Measurements from ENCODE around the gene EXOSC3. TPM values are rescaled to one million over a fixed set of nuclear protein-coding genes. Genes with fewer than 3 reads are reported as not detected.
"Not testable (repeated sequence)": the region's sequence is repeated elsewhere in the genome, so short reads cannot be mapped to it uniquely, and the experiment has no call there.

The EXOSC3 gene
- total RNA-seq, 1 donor from 2014 or later = 25.8 TPM

DNA sequence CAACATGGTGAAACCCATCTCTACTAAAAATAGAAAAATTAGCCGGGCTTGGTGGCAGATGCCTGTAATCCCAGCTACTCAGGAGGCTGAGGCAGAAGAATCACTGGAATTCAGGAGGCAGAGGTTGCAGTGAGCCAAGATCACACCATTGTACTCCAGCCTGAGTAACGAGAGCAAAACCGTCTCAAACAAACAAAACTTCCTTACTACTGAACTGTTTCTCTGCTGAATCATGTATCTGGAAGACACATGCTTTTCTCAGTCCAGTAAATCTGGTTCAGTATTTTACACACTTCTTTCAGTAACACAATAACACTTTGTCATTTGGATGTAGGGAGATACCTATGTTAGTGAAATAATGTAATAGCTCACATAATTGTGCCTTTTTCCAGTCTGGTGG, 23.4 kb downstream of the EXOSC3 start:
- no peaks in the 10 kb centered on the region for H3K27me3 ChIP-seq (ENCODE audit: control insufficient read depth, insufficient read depth, low read length)
- H3K4me3 ChIP-seq (ENCODE audit: low read depth, low read length) = no peak overlapping the region
- TF ChIP-seq, protein P1, sequence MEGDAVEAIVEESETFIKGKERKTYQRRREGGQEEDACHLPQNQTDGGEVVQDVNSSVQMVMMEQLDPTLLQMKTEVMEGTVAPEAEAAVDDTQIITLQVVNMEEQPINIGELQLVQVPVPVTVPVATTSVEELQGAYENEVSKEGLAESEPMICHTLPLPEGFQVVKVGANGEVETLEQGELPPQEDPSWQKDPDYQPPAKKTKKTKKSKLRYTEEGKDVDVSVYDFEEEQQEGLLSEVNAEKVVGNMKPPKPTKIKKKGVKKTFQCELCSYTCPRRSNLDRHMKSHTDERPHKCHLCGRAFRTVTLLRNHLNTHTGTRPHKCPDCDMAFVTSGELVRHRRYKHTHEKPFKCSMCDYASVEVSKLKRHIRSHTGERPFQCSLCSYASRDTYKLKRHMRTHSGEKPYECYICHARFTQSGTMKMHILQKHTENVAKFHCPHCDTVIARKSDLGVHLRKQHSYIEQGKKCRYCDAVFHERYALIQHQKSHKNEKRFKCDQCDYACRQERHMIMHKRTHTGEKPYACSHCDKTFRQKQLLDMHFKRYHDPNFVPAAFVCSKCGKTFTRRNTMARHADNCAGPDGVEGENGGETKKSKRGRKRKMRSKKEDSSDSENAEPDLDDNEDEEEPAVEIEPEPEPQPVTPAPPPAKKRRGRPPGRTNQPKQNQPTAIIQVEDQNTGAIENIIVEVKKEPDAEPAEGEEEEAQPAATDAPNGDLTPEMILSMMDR (IDR thresholded peaks at IDR 0.05; ENCODE audit: insufficient read depth, low read length, severe bottlenecking) = no peak
- no peaks in the 10 kb centered on the region for H3K36me3 ChIP-seq (ENCODE audit: control insufficient read depth, insufficient read depth, low read length)
- FAIRE-seq (no peak), DNase-seq (ENCODE audit: low read depth) (peak; percentile 13)

DNA sequence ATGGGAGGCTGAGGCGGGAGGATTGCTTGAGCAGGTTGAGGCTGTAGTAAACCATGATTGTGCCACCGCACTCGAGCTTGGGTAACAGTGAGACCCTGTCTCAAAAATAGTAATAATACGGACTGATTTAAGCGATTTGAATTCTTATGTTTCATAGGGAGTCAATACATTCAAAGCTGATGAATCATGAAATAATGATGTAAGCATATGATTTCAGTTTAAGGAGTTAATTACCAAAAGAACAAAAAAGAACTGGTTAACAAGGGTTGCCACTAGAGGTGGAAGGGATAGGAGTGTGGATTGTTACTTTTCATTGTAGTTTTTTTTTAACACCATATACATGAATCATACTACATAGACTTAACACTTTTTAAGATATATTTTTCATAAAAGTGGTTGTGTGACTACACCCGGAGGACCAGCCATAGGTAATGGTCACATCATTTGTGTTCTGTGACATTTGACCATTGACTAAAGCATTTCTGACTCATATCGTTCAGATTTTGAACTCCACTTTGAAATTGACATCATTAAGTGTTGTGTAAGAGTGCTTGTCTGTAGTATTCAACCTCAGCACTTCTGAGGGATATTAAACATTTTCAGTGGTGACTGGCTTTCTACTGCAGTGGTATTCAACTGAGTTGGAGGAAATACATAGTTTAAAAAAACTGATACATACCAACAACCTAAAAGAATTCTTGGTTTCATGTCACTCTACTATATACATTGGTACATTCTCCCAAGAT, 24.3 kb downstream of the EXOSC3 start:
- Histone ChIP-seq H3K36me3 (ENCODE audit: control insufficient read depth, insufficient read depth, low read length) (no peaks in the 10 kb centered on the region), H3K27me3 (ENCODE audit: control insufficient read depth, insufficient read depth, low read length) (no peaks in the 10 kb centered on the region), H3K4me3 (ENCODE audit: low read depth, low read length) (no peak overlapping the region)
- DNase-seq (ENCODE audit: low read depth) (peak; percentile 69), FAIRE-seq (no peak)
- TF ChIP-seq, protein P1 (IDR thresholded peaks at IDR 0.05; ENCODE audit: insufficient read depth, low read length, severe bottlenecking) = no peak

DNA sequence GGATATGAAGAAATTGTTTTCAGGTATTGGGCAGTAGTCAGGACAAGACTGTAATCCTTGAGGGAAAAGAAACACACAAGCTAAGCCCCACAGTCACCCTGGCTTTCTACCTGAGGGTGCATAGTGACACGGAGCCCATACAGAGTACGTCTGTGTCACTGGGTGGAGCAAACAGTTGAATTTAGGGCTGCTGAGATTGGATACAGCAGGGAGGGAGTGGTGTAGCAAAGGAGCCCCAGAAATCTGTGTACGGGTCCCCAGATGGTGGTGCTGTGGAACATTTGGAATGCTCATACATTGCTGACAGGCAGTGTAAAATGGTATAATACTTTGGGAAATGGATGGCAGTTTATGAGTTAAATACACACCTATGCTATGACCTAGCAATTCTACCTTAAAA, 26.1 kb downstream of the EXOSC3 start:
- Histone ChIP-seq H3K27me3 (ENCODE audit: control insufficient read depth, insufficient read depth, low read length) (no peaks in the 10 kb centered on the region), H3K4me3 (ENCODE audit: low read depth, low read length) (no peak overlapping the region), H3K36me3 (ENCODE audit: control insufficient read depth, insufficient read depth, low read length) (no peaks in the 10 kb centered on the region)
- no peak for FAIRE-seq
- DNase-seq (ENCODE audit: low read depth) = no peak
- TF ChIP-seq, protein P1 (IDR thresholded peaks at IDR 0.05; ENCODE audit: insufficient read depth, low read length, severe bottlenecking) = no peak

DNA sequence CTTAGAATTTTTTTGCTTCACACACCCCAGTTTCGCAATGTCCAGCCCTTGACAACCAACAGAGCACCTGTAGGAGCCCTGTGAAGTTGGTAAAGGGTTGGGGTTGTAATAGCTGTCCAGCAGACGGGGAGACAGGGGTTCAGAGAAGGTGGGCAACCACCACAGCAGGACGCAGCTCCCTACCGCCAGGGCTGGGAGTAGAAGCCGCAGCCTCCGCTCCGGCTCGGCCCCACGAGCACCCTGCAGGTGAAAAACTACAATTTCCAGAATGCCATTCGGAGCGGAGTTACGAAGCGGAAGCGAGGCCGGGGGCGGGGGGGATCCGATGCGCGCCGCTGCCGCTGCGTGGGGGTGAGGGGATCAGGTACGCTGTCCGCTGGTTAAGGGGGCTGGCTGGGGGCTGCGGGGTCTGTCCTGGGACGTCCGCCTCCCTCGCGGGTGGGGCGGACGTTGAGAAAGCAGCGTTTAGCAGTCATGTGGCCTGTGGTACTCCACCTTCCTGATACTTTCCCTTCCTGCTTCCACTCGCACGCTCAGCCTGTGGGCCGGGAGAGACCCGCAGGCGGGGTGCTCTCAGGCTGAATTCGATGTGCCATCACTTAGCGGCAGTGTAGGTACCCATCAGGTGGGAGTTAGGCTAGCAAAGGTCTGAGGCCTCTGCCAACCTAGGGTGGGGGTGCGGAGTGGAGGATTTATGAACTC, 31.2 kb downstream of the EXOSC3 start, which contains the start of gene TRMT10B:
TSS of gene TRMT10B (plus strand) at position 317 of the 702 bp plus-strand sequence. CDS start 8,127 bp downstream, outside the sequence.
- no peak for FAIRE-seq
- no peaks in the 10 kb centered on the region for H3K36me3 ChIP-seq (ENCODE audit: control insufficient read depth, insufficient read depth, low read length)
- DNase-seq (ENCODE audit: low read depth) = peak; percentile 66
- peak within 1 kb of the TSS; percentile 65 for H3K4me3 ChIP-seq (ENCODE audit: low read depth, low read length)
- TF ChIP-seq, protein P1 (IDR thresholded peaks at IDR 0.05; ENCODE audit: insufficient read depth, low read length, severe bottlenecking) = no peak
- H3K27me3 ChIP-seq (ENCODE audit: control insufficient read depth, insufficient read depth, low read length) = no peaks in the 10 kb centered on the region

DNA sequence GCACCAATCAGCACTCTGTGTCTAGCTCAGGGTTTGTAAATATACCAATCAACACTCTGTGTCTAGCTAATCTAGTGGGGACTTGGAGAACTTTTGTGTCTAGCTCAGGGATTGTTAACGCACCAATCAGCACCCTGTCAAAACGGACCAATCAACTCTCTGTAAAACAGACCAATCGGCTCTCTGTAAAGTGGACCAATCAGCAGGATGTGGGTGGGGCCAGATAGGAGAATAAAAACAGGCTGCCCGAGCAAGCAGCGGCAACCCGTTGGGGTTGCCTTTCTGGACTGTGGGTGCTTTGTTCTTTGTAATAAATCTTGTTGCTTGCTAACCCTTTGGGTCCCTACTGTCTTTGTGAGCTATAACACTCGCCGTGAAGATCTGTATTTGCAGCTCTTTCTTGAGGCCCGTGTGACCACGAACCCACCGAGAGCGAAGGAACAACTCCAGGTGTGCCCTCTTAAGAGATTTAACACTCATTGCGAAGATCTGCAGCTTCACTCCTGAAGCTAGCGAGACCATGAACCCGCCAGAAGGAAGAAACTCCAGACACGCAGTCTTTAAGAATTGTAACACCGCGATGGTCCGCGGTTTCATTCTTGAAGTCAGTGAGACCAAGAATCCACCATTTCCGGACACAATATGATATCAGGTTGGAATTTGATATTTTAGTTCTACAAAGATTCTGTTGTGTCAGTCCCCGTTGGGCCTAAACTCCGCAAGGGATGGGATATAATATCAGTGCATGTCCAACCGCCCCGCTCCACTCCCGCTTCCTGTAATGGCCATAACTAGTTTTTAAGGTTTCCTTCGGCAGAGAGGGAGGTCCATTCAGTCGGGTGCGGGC, 32.0 kb downstream of the EXOSC3 start:
- Histone ChIP-seq H3K4me3 (ENCODE audit: low read depth, low read length) (peak overlapping the region; percentile 65), H3K36me3 (ENCODE audit: control insufficient read depth, insufficient read depth, low read length) (no peaks in the 10 kb centered on the region), H3K27me3 (ENCODE audit: control insufficient read depth, insufficient read depth, low read length) (no peaks in the 10 kb centered on the region)
- TF ChIP-seq, protein P1 (IDR thresholded peaks at IDR 0.05; ENCODE audit: insufficient read depth, low read length, severe bottlenecking) = no peak
- FAIRE-seq = no peak
- no peak for DNase-seq (ENCODE audit: low read depth)

DNA sequence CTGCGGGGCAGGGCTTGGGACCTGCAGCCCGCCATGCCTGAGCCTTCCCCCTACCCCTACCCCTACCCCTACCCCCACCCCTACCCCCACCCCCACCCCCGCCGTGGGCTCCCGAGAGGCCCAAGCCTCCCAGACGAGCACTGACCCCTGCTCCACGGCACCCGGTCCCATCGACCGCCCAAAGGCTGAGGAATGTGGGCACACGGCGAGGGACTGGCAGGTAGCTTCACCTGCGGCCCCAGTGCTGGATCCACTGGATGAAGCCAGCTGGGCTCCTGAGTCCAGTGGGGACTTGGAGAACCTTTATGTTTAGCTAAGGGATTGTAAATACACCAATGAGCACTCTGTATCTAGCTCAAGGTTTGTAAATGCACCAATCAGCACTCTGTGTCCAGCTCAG, 32.8 kb downstream of the EXOSC3 start:
- not testable (repeated sequence) for H3K36me3 ChIP-seq (ENCODE audit: control insufficient read depth, insufficient read depth, low read length); DNase-seq (ENCODE audit: low read depth); H3K4me3 ChIP-seq (ENCODE audit: low read depth, low read length); FAIRE-seq; H3K27me3 ChIP-seq (ENCODE audit: control insufficient read depth, insufficient read depth, low read length)

DNA sequence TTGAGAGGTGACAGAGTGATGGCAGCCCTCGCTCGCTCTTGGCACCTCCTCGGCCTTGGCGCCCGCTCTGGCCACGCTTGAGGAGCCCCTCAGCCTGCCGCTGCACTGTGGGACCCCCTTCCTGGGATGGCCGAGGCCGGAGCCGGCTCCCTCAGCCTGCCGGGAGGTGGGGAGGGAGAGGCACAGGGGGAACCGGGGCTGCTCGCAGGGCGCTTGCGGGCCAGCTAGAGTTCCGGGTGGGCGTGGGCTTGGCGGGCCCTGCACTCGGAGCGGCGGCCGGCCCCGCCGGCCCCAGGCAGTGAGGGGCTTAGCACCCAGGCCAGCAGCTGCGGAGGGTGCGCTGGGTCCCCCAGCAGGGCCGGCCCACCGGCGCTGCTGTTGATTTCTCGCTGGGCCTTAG, 33.2 kb downstream of the EXOSC3 start:
- FAIRE-seq; H3K36me3 ChIP-seq (ENCODE audit: control insufficient read depth, insufficient read depth, low read length); H3K27me3 ChIP-seq (ENCODE audit: control insufficient read depth, insufficient read depth, low read length); H3K4me3 ChIP-seq (ENCODE audit: low read depth, low read length); DNase-seq (ENCODE audit: low read depth): not testable (repeated sequence)
